ENCODE measurements around the gene C2orf81.
A peak's percentile ranks its signal among the peaks of the same experiment; 100 is the strongest.

GRCh38 chr2:74399785-74400184, 21.6 kb downstream of the C2orf81 start:
- TF ChIP-seq CTCF (conservative IDR thresholded peaks at IDR 0.05; ENCODE audit: low read depth, low read length) (peak; percentile 53), MXI1 (IDR thresholded peaks at IDR 0.05; ENCODE audit: borderline replicate concordance, low read depth, low read length) (no peak), RFX5 (IDR thresholded peaks at IDR 0.05; ENCODE audit: low read depth, low read length) (no peak), RCOR1 (IDR thresholded peaks at IDR 0.05; ENCODE audit: insufficient replicate concordance, low read length) (no peak), POLR2A (IDR thresholded peaks at IDR 0.05; ENCODE audit: low read depth, low read length) (no peak), BHLHE40 (IDR thresholded peaks at IDR 0.05; ENCODE audit: low read depth, low read length) (no peak), SMC3 (IDR thresholded peaks at IDR 0.05; ENCODE audit: low read depth, low read length) (peak; percentile 54), NFE2L2 (IDR thresholded peaks at IDR 0.05; ENCODE audit: low read depth, low read length) (no peak)

Data from IMR-90 (cell line).